Kidney (tissue), 14 donors: ENCODE results near the gene CERS5. TPM values are rescaled to one million over a fixed set of nuclear protein-coding genes. Genes with fewer than 3 reads are reported as not detected.

ENCODE experiments used
- DNase-seq, 5 donors: peaks; one replicate each; pipeline ENCODE4 v3.0.0-alpha.2; 2013 to 2020
- FAIRE-seq: peaks from 2 replicates; lab custom pipeline; 2012; peaks lifted over from hg19 to GRCh38; lab: Jason Lieb, UNC
- H3K27ac ChIP-seq, 2 donors: one replicate each; pipeline ENCODE4 v1.7.0; 2013; ENCODE audit warnings: low read depth in 2 of 2, low read length in 2 of 2, inconsistent platforms in 1 of 2
- H3K27me3 ChIP-seq: one replicate; pipeline ENCODE4 v1.7.1; 2013; ENCODE audit warnings: low read length, inconsistent platforms; ENCODE audit not compliant: control insufficient read depth, insufficient read depth
- H3K36me3 ChIP-seq, 3 donors: one replicate each; pipeline versions ENCODE4 v1.7.0 to v1.7.1; 2013; ENCODE audit warnings: low read length in 3 of 3, control low read depth in 1 of 3, inconsistent platforms in 1 of 3; ENCODE audit not compliant: insufficient read depth in 3 of 3, control insufficient read depth in 2 of 3
- H3K4me1 ChIP-seq, 3 donors: one replicate each; pipeline versions ENCODE4 v1.7.0 to v1.7.1; 2013; ENCODE audit warnings: low read length in 3 of 3, inconsistent platforms in 1 of 3, low read depth in 1 of 3; ENCODE audit not compliant: control insufficient read depth in 2 of 3, insufficient read depth in 2 of 3
- H3K4me3 ChIP-seq, 3 donors: one replicate each; pipeline versions ENCODE4 v1.7.0 to v1.8.1; 2013; ENCODE audit warnings: low read length in 3 of 3, control low read depth in 1 of 3, inconsistent platforms in 1 of 3
- H3K9ac ChIP-seq, 3 donors: one replicate each; pipeline versions ENCODE4 v1.7.0 to v1.7.1; 2013; ENCODE audit warnings: low read length in 3 of 3, control low read depth in 1 of 3, inconsistent platforms in 1 of 3
- H3K9me3 ChIP-seq, 3 donors: one replicate each; pipeline versions ENCODE4 v1.7.0 to v1.7.1; 2013; ENCODE audit warnings: low read length in 3 of 3, control low read depth in 1 of 3, inconsistent platforms in 1 of 3; ENCODE audit not compliant: control insufficient read depth in 2 of 3, insufficient read depth in 1 of 3
- CTCF ChIP-seq: IDR thresholded peaks from 3 replicates; pipeline ENCODE4 v1.5.1; 2012; ENCODE audit warnings: mild to moderate bottlenecking, moderate library complexity, borderline replicate concordance; ENCODE audit not compliant: insufficient read depth; ENCODE audit errors: extremely low read depth
- intact Hi-C: fragments of 100-400 bp; cut with DNase I; formaldehyde crosslinking; loops from one replicate; pipeline ENCODE4 v1.11.1; 2022
- polyA plus RNA-seq: library from polyadenylated mRNA; stranded (reverse); fragments of 350-450 nt; fragmentation: Illumina TruSeq; extraction: RNeasy Lipid Tissue Mini Kit (QIAGEN cat#74804); gene quantifications from one replicate; pipeline ENCODE4 v1.2.3, GENCODE V29; 2014; ENCODE audit warnings: low read depth, low replicate concordance; ENCODE audit not compliant: insufficient read depth
- total RNA-seq: library from RNA; stranded (reverse); fragmentation: NEBNext Ultra II Directional; extraction: Animal tissue kit (Norgen Biotek cat#: 25700); gene quantifications from one replicate; pipeline ENCODE4 v1.2.1, GENCODE V29; 2021
- donor health status: control.
- donor health status: control.
- donor health status: control.
- donor health status: control.
- donor health status: control.
- donor health status: DM: yes; HTN: yes; CAD: no.
- donor health status: Normal renal cell carcinoma (clear cell type).

CERS5 gene
- total and polyA plus RNA-seq, 2 donors from 2014 or later = 40.2 to 52.1 TPM

GRCh38 chr12:50097952-50098351, 69.2 kb downstream of the CERS5 start:
- FAIRE-seq (no peak), DNase-seq (no peak)
- Histone ChIP-seq H3K27ac (no peak overlapping the region), H3K9me3 (no peaks in the 10 kb centered on the region), H3K27me3 (no peaks in the 10 kb centered on the region), H3K4me1 (peaks cover 0 to 10% (median 0%) of the 10 kb centered on the region in 3 donors), H3K36me3 (peaks cover 12 to 52% (median 39%) of the 10 kb centered on the region in 3 donors), H3K4me3 (no peak overlapping the region), H3K9ac (no peak overlapping the region)
- TF ChIP-seq CTCF = no peak
- intact Hi-C loops = no loop called here

- no peak for FAIRE-seq
- TF ChIP-seq CTCF = no peak
- Histone ChIP-seq H3K27me3 (no peaks in the 10 kb centered on the region), H3K36me3 (peaks cover 10 to 47% (median 39%) of the 10 kb centered on the region in 3 donors), H3K4me1 (peaks cover 0 to 5% (median 4%) of the 10 kb centered on the region in 3 donors), H3K27ac (no peak overlapping the region), H3K9me3 (no peaks in the 10 kb centered on the region), H3K4me3 (no peak overlapping the region), H3K9ac (no peak overlapping the region)
- DNase-seq = no peak
- intact Hi-C loops = no loop called here
Measured at GRCh38 chr12:50090391-50090790, 76.8 kb downstream of the CERS5 start.

- H3K36me3 ChIP-seq = peaks cover 10 to 42% (median 35%) of the 10 kb centered on the region in 3 donors
- intact Hi-C loops = no loop called here
- TF ChIP-seq CTCF = no peak
- peaks cover 0 to 5% (median 4%) of the 10 kb centered on the region in 3 donors for H3K4me1 ChIP-seq
- no peaks in the 10 kb centered on the region for H3K27me3 ChIP-seq
- H3K9me3 ChIP-seq = no peaks in the 10 kb centered on the region
- H3K9ac ChIP-seq = no peak overlapping the region
- H3K4me3 ChIP-seq = no peak overlapping the region
- peak in 1 of 5 donors; percentile 22 for DNase-seq
- FAIRE-seq = no peak
- no peak overlapping the region for H3K27ac ChIP-seq
Measured at GRCh38 chr12:50089730-50090129, 77.4 kb downstream of the CERS5 start.
